Panc1 (cell line): ENCODE measurements around the gene PDE1C. TPM values are rescaled to one million over a fixed set of nuclear protein-coding genes. Genes with fewer than 3 reads are reported as not detected.

Experiments
- ATAC-seq: fragments of 200-7000 bp; cut with Tn5 transposase; 2 replicates; pipeline ENCODE4 v1.9.1; 2020; ENCODE audit warnings: mild to moderate bottlenecking, moderate library complexity
- BruUV-seq: library from RNA; stranded (reverse); fragments of 400-500 nt; replicated peaks from 2 replicates; lab custom pipeline; 2021; lab: Mats Ljungman, UMichigan
- CTCF ChIA-PET: fragments of 300-600 bp; sonication (Branson Sonifier 250); formaldehyde crosslinking; loops from one replicate; lab custom pipeline; 2022; ENCODE audit warnings: antibody characterized with exemption; lab: Charles Lee
- POLR2A ChIA-PET: fragments of 300-600 bp; sonication (Branson Sonifier 250); formaldehyde crosslinking; loops from one replicate; lab custom pipeline; 2022; ENCODE audit warnings: antibody characterized with exemption; lab: Charles Lee
- DNase-seq: peaks from one replicate; pipeline ENCODE4 v3.0.0-alpha.2; 2010; ENCODE audit warnings: low read depth, low spot score
- H3K27ac ChIP-seq: 2 replicates; pipeline ENCODE4 v1.5.1; 2011; ENCODE audit warnings: mild to moderate bottlenecking, low read length, inconsistent platforms
- H3K27me3 ChIP-seq: fragments of 200-500 bp; sonication (Bioruptor generic); 2 replicates; pipeline ENCODE4 v1.6.0; 2014; ENCODE audit warnings: low read length, inconsistent platforms; ENCODE audit not compliant: control insufficient read depth, insufficient read depth
- H3K36me3 ChIP-seq: fragments of 200-500 bp; sonication (Bioruptor generic); 2 replicates; pipeline ENCODE4 v1.5.1; 2014; ENCODE audit warnings: inconsistent platforms, mild to moderate bottlenecking, low read length, moderate library complexity; ENCODE audit not compliant: control insufficient read depth, insufficient read depth
- H3K4me1 ChIP-seq: 2 replicates; pipeline ENCODE4 v1.5.1; 2011; ENCODE audit warnings: inconsistent platforms, mild to moderate bottlenecking, low read length, moderate library complexity; ENCODE audit not compliant: control insufficient read depth, insufficient read depth
- H3K4me3 ChIP-seq, 2 experiments: 2 replicates each; pipeline ENCODE4 v1.5.1; 2011 to 2012; ENCODE audit warnings: low read depth in 2 of 2, low read length in 2 of 2, mild to moderate bottlenecking in 2 of 2, inconsistent platforms in 1 of 2, moderate library complexity in 1 of 2
- H3K9me3 ChIP-seq: fragments of 200-500 bp; sonication (Bioruptor generic); 2 replicates; pipeline ENCODE4 v1.5.1; 2014; ENCODE audit warnings: low read depth, mild to moderate bottlenecking, inconsistent platforms, low read length, moderate library complexity; ENCODE audit not compliant: control insufficient read depth, insufficient read depth
- CTCF ChIP-seq: fragments of 450-650 bp; IDR thresholded peaks from 2 replicates; pipeline ENCODE4 v1.5.1; 2017; ENCODE audit warnings: mild to moderate bottlenecking
- POLR2AphosphoS5 ChIP-seq: IDR thresholded peaks from 2 replicates; pipeline ENCODE4 v1.6.1; 2012; ENCODE audit warnings: mild to moderate bottlenecking, low read depth, low read length, moderate library complexity
- REST ChIP-seq, 2 experiments: IDR thresholded peaks; 2 replicates each; pipeline ENCODE4 v1.6.1; 2011 to 2012; ENCODE audit warnings: low read depth in 2 of 2, control low read depth in 1 of 2, low read length in 1 of 2, mild to moderate bottlenecking in 1 of 2, moderate library complexity in 1 of 2; ENCODE audit not compliant: insufficient read depth in 1 of 2
- SIN3A ChIP-seq: IDR thresholded peaks from 2 replicates; pipeline ENCODE4 v1.6.1; 2012; ENCODE audit warnings: low read depth, mild to moderate bottlenecking, low read length, moderate library complexity, borderline replicate concordance; ENCODE audit not compliant: insufficient read depth
- TCF7L2 ChIP-seq: IDR thresholded peaks from 2 replicates; pipeline ENCODE4 v1.6.1; 2011; ENCODE audit warnings: mild to moderate bottlenecking, low read depth, low read length, inconsistent platforms
- in situ Hi-C: cut with HindIII; loops from 2 replicates; pipeline ENCODE4 v1.10.0; 2016; ENCODE audit warnings: low sequenced_read_pairs, low pct_unique_long_range_greater_than_20kb
- intact Hi-C: fragments of 100-400 bp; cut with micrococcal nuclease; formaldehyde crosslinking; loops from one replicate; pipeline ENCODE4 v1.10.0; 2022; ENCODE audit not compliant: unreplicated experiment
- total RNA-seq: library from RNA; stranded (reverse); gene quantifications from one replicate; pipeline ENCODE4 v1.2.1, GENCODE V29; 2021; ENCODE audit not compliant: unreplicated experiment

Gene PDE1C
- total RNA-seq, 1 experiment from 2014 or later = not detected

- in situ Hi-C loops = no loop called here
- peaks cover 15% of the 10 kb centered on the region; the same call in 1 of the 2 replicates for H3K9me3 ChIP-seq
- BruUV-seq = no TSS peak
- H3K36me3 ChIP-seq = no peaks in the 10 kb centered on the region
- no peak for DNase-seq
- H3K4me3 ChIP-seq = no peak overlapping the region
- ChIA-PET POLR2A (interaction anchor here (0.6 kb wide), 1 partner anchor 351 kb away, joined by 4 read pairs; no protein-coding TSS in a partner anchor), CTCF (no interaction called here)
- H3K27me3 ChIP-seq = no peaks in the 10 kb centered on the region
- H3K27ac ChIP-seq = no peak overlapping the region
- TF ChIP-seq TCF7L2 (no peak), POLR2AphosphoS5 (no peak), CTCF (no peak)
- no peak for ATAC-seq
- intact Hi-C loops = no loop called here
- no peaks in the 10 kb centered on the region for H3K4me1 ChIP-seq
Observed at GRCh38 chr7:31885171-31885570, 185.0 kb downstream of the PDE1C start.

- POLR2A ChIA-PET = no interaction called here
- TF ChIP-seq CTCF (no peak), SIN3A (no peak), REST (IDR thresholded peaks at IDR 0.05; ENCODE audit: insufficient read depth in 1 of 2, low read depth in 2 of 2, low read length in 1 of 2) (no peak), TCF7L2 (no peak), POLR2AphosphoS5 (no peak)
- Histone ChIP-seq H3K4me1 (no peaks in the 10 kb centered on the region), H3K36me3 (no peaks in the 10 kb centered on the region), H3K27me3 (no peaks in the 10 kb centered on the region), H3K27ac (no peak overlapping the region), H3K4me3 (no peak overlapping the region), H3K9me3 (peaks cover 15% of the 10 kb centered on the region; the same call in 1 of the 2 replicates)
- no TSS peak for BruUV-seq
- DNase-seq (no peak), ATAC-seq (no peak)
- CTCF ChIA-PET = no interaction called here
- in situ Hi-C loops = no loop called here
- intact Hi-C loops = no loop called here
Observed at GRCh38 chr7:31883761-31884164, 186.4 kb downstream of the PDE1C start.
